Esophagus squamous epithelium (tissue), 5 donors: ENCODE data around the gene THG1L. TPM values are rescaled to one million over a fixed set of nuclear protein-coding genes. Genes with fewer than 3 reads are reported as not detected.

ENCODE experiments used
- DNase-seq: peaks from one replicate; lab custom pipeline; 2025; lab: John Stamatoyannopoulos, UW
- H3K27ac ChIP-seq, 4 donors: fragments of 200-600 bp; sonication (generic); one replicate each; pipeline ENCODE4 v1.5.1; 2016 to 2019; ENCODE audit warnings: mild to moderate bottlenecking in 1 of 4
- H3K27me3 ChIP-seq, 4 donors: fragments of 200-600 bp; sonication (generic); 1 replicate in 3 of 4; 2 replicates in 1 of 4; pipeline versions ENCODE4 v1.5.1 to v1.6.0; 2017 to 2021; ENCODE audit warnings: antibody characterized with exemption in 1 of 4
- H3K36me3 ChIP-seq, 3 donors: fragments of 200-600 bp; sonication (generic); one replicate each; pipeline ENCODE4 v1.5.1; 2016 to 2019
- H3K4me1 ChIP-seq, 3 donors: fragments of 200-600 bp; sonication (generic); one replicate each; pipeline ENCODE4 v1.5.1; 2017 to 2019
- H3K4me3 ChIP-seq, 4 donors: fragments of 200-600 bp; sonication (generic); 1 replicate in 3 of 4; 2 replicates in 1 of 4; pipeline ENCODE4 v1.5.1; 2016 to 2019; ENCODE audit warnings: mild to moderate bottlenecking in 2 of 4, moderate library complexity in 1 of 4
- H3K9me3 ChIP-seq, 3 donors: fragments of 200-600 bp; sonication (generic); one replicate each; pipeline ENCODE4 v1.5.1; 2016 to 2019
- CTCF ChIP-seq, 6 experiments: fragments of 450-650 bp in 4 of 6; fragments of 200-600 bp in 2 of 6; sonication (generic) in 2 of 6; IDR thresholded peaks; one replicate each; pipeline ENCODE4 v1.5.1; 2016 to 2019; ENCODE audit warnings: antibody characterized with exemption in 6 of 6, mild to moderate bottlenecking in 4 of 6, moderate library complexity in 4 of 6
- POLR2A ChIP-seq, 4 donors: fragments of 450-650 bp; IDR thresholded peaks; one replicate each; pipeline ENCODE4 v1.6.1; 2017; ENCODE audit warnings: antibody characterized with exemption in 4 of 4, mild to moderate bottlenecking in 4 of 4, moderate library complexity in 3 of 4
- WGBS, 2 donors: methylation state at CpG; one replicate each; pipeline ENCODE4 v1.1.5; 2018; 5-methylcytosine and 5-hydroxymethylcytosine counted together
- intact Hi-C: fragments of 100-400 bp; cut with DNase I; formaldehyde crosslinking; loops from one replicate; pipeline ENCODE4 v1.15.0; 2022
- total RNA-seq, 4 donors: library from RNA; depleted of rRNA; stranded (reverse); fragments of >200 nt; gene quantifications; one replicate each; pipeline ENCODE4 v1.1.0, GENCODE V29; 2016
- donor health status: DM: yes; HTN: yes; CAD: no.

THG1L gene
- total RNA-seq, 4 donors from 2014 or later: 5.7 to 21.0 (median 11.8) TPM

DNA sequence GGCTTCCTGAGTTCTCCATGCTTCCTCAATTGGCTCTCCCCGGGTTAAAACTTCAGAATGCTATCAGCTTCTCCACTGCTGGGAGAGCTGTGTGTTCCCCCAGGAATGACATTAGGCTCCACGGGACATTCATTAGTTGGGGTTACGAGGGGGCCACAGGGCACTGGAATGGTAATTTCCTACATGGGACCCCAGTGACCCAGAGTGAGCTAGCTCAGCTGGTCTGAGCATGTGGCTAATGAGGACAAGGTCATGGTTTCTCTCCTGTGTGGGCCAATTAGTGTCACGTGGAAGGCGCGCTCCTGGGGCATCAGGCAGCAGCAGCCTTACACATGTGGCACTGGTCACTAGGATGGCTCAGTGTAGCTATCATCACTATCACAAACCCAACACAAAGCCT is 33.3 kb downstream of the THG1L start:
- Histone ChIP-seq H3K27me3 (no peaks in the 10 kb centered on the region), H3K9me3 (no peaks in the 10 kb centered on the region), H3K36me3 (peaks cover 0 to 15% (median 0%) of the 10 kb centered on the region in 3 donors), H3K4me3 (no peak overlapping the region), H3K27ac (no peak overlapping the region), H3K4me1 (peaks cover 0 to 19% (median 0%) of the 10 kb centered on the region in 3 donors)
- no peak for DNase-seq
- intact Hi-C loops: no loop called here
- WGBS, 2 donors: 86 to 89% methylated on average over 3 to 6 of the region's 6 CpGs
- no peak for TF ChIP-seq POLR2A (IDR thresholded peaks at IDR 0.05)
- no peak for TF ChIP-seq CTCF (IDR thresholded peaks at IDR 0.05)

DNA sequence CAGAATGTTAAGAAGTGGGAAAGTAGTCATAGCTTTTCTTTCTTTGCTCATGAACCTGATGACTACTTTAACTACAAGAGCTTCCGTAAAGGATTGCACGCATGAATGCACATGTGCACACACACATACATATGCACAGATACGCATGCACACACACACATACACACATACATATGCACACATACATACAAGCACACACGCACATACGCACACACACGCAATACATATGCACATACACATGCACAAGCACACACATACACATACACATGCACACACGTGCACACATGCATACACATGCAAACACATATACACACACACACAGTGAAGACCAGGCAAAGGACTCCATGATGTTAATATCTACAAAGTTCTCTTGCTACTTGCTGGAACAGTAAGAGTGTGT is 35.2 kb downstream of the THG1L start:
- TF ChIP-seq CTCF (IDR thresholded peaks at IDR 0.05) (no peak), POLR2A (IDR thresholded peaks at IDR 0.05) (no peak)
- Histone ChIP-seq H3K27me3 (no peaks in the 10 kb centered on the region), H3K36me3 (no peaks in the 10 kb centered on the region), H3K9me3 (no peaks in the 10 kb centered on the region), H3K4me3 (no peak overlapping the region), H3K4me1 (peaks cover 0 to 19% (median 0%) of the 10 kb centered on the region in 3 donors), H3K27ac (no peak overlapping the region)
- no peak for DNase-seq
- 84 to 89% methylated on average over 7 of the region's 7 CpGs for WGBS, 2 donors
- intact Hi-C loops: no loop called here

DNA sequence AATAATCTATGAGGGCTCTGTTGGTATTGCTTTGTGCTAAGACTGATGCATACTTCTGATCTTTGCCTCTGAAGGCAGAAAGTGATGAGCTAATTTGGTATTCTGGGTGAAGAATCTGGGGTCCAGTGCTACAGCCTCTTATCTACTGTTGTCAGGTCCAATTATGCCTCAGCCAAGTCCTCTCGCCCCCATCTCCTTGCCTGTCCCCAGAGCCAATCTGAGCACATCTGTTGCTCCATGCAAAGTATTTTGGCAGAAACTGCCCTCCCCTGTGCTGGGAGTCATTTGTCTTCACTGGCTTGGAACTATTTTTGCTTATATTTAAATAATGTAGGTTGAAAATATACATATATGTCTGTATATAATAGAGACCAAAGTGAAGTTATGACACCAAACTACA is 35.7 kb downstream of the THG1L start:
- TF ChIP-seq POLR2A (IDR thresholded peaks at IDR 0.05) (no peak), CTCF (IDR thresholded peaks at IDR 0.05) (no peak)
- no peaks in the 10 kb centered on the region for H3K27me3 ChIP-seq
- no peaks in the 10 kb centered on the region for H3K9me3 ChIP-seq
- intact Hi-C loops: no loop called here
- peaks cover 0 to 15% (median 0%) of the 10 kb centered on the region in 3 donors for H3K4me1 ChIP-seq
- no peak overlapping the region for H3K27ac ChIP-seq
- WGBS, 2 donors: 60 to 73% methylated on average over 1 of the region's 1 CpG
- H3K4me3 ChIP-seq: no peak overlapping the region
- no peaks in the 10 kb centered on the region for H3K36me3 ChIP-seq
- no peak for DNase-seq

- H3K4me1 ChIP-seq: peaks cover 0 to 10% (median 0%) of the 10 kb centered on the region in 3 donors
- TF ChIP-seq CTCF (IDR thresholded peaks at IDR 0.05) (no peak), POLR2A (IDR thresholded peaks at IDR 0.05) (no peak)
- intact Hi-C loops: no loop called here
- 91 to 92% methylated on average over 3 of the region's 3 CpGs for WGBS, 2 donors
- H3K27ac ChIP-seq: no peak overlapping the region
- no peaks in the 10 kb centered on the region for H3K36me3 ChIP-seq
- no peaks in the 10 kb centered on the region for H3K9me3 ChIP-seq
- no peak overlapping the region for H3K4me3 ChIP-seq
- DNase-seq: no peak
- H3K27me3 ChIP-seq: no peaks in the 10 kb centered on the region
Measured at GRCh38 chr5:157767689-157768088, 36.5 kb downstream of the THG1L start.

GRCh38 chr5:157770665-157771064 is 39.4 kb downstream of the THG1L start:
- no peak overlapping the region for H3K4me3 ChIP-seq
- WGBS, 2 donors: 84 to 92% methylated on average over 3 to 4 of the region's 4 CpGs

More at GRCh38 chr5:157770665-157771064, 39.4 kb downstream of the THG1L start:
- TF ChIP-seq CTCF (IDR thresholded peaks at IDR 0.05) (no peak), POLR2A (IDR thresholded peaks at IDR 0.05) (no peak)
- no peak overlapping the region for H3K27ac ChIP-seq
- H3K9me3 ChIP-seq: no peaks in the 10 kb centered on the region
- no peaks in the 10 kb centered on the region for H3K27me3 ChIP-seq
- DNase-seq: no peak
- H3K4me1 ChIP-seq: peaks cover 0 to 10% (median 0%) of the 10 kb centered on the region in 3 donors
- intact Hi-C loops: no loop called here
- H3K36me3 ChIP-seq: no peaks in the 10 kb centered on the region
